Measurements from ENCODE around the gene SMARCD3.

Gene SMARCD3

GRCh38 chr7:151215396-151215795, 33.1 kb downstream of the SMARCD3 start:
- no peak for TF ChIP-seq CTCF (conservative IDR thresholded peaks at IDR 0.05; ENCODE audit: low read depth, low read length)

GRCh38 chr7:151213826-151214225, 34.7 kb downstream of the SMARCD3 start:
- H3K4me3 ChIP-seq (ENCODE audit: low read length) = no peak overlapping the region
- DNase-seq (ENCODE audit: low read depth) = no peak
- no peak for TF ChIP-seq CTCF (conservative IDR thresholded peaks at IDR 0.05; ENCODE audit: low read depth, low read length)

More at GRCh38 chr7:151215396-151215795, 33.1 kb downstream of the SMARCD3 start:
- no peak for DNase-seq (ENCODE audit: low read depth)
- no peak overlapping the region for H3K4me3 ChIP-seq (ENCODE audit: low read length)

- DNase-seq (ENCODE audit: low read depth) = no peak
- no peak for TF ChIP-seq CTCF (conservative IDR thresholded peaks at IDR 0.05; ENCODE audit: low read depth, low read length)
- H3K4me3 ChIP-seq (ENCODE audit: low read length) = no peak overlapping the region
These were observed 35.9 kb downstream of the SMARCD3 start for GRCh38 chr7:151212626-151213025.

- no peak for TF ChIP-seq CTCF (conservative IDR thresholded peaks at IDR 0.05; ENCODE audit: low read depth, low read length)
- H3K4me3 ChIP-seq (ENCODE audit: low read length) = no peak overlapping the region
- DNase-seq (ENCODE audit: low read depth) = no peak
These were observed 37.2 kb downstream of the SMARCD3 start for GRCh38 chr7:151211155-151211772.

- TF ChIP-seq CTCF (conservative IDR thresholded peaks at IDR 0.05; ENCODE audit: low read depth, low read length) = no peak
- no peak for DNase-seq (ENCODE audit: low read depth)
- H3K4me3 ChIP-seq (ENCODE audit: low read length) = no peak within 1 kb of the TSS
These were observed 38.2 kb downstream of the SMARCD3 start, which contains the start of gene H2BK1 for GRCh38 chr7:151210087-151210854. TSS of gene H2BK1 (minus strand) at chr7:151210488. CDS start at chr7:151210318, 170 bp downstream.

- no peak for TF ChIP-seq CTCF (conservative IDR thresholded peaks at IDR 0.05; ENCODE audit: low read depth, low read length)
These were observed 38.9 kb downstream of the SMARCD3 start for GRCh38 chr7:151209588-151209987.

More at GRCh38 chr7:151209588-151209987, 38.9 kb downstream of the SMARCD3 start:
- no peak for DNase-seq (ENCODE audit: low read depth)
- no peak overlapping the region for H3K4me3 ChIP-seq (ENCODE audit: low read length)
